ENCODE measurements around the gene TCF7L1.
"Not testable (repeated sequence)": the region's sequence is repeated elsewhere in the genome, so short reads cannot be mapped to it uniquely, and the experiment has no call there.

The TCF7L1 gene

GRCh38 chr2:85325466-85325811 is 192.2 kb downstream of the TCF7L1 start:
- no peak for DNase-seq (ENCODE audit: low spot score)

DNA sequence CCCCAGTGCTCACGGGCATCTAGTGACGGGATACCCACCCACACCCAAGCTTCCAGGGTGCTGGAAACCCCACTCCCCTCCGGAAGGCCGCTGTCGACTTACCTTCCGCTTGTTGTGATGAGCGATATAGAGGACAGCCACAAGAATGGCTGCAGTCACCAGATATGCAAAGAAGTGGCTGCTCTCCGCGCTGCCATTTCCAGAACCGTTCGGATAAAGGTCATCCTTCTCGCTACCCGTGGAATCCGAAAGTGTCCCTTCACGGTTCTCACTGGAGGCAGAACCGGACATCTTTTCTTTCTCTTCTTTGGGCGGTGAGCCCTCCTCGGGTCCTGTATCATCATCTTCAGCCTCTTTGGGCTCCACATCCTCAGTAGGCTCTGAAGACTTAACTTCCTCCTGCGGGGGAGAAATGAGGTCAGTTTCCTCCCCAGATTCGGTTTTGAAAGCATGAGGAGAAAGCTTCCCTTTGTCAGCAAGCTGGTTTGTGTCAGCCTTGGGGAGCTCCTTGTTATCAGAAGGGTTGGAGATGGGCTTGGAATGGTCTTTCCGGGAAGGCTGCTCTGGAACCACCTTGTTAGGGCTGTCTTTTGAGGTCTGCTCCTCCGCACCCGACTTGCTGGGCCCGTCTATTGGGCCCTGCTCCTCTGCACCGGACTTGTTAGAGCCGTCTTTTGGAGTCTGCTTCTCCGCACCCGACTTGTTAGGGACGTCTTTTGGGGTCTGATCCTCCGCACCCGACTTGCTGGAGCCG is 193.4 kb downstream of the TCF7L1 start:
- DNase-seq (ENCODE audit: low spot score) = peak; percentile 10

DNA sequence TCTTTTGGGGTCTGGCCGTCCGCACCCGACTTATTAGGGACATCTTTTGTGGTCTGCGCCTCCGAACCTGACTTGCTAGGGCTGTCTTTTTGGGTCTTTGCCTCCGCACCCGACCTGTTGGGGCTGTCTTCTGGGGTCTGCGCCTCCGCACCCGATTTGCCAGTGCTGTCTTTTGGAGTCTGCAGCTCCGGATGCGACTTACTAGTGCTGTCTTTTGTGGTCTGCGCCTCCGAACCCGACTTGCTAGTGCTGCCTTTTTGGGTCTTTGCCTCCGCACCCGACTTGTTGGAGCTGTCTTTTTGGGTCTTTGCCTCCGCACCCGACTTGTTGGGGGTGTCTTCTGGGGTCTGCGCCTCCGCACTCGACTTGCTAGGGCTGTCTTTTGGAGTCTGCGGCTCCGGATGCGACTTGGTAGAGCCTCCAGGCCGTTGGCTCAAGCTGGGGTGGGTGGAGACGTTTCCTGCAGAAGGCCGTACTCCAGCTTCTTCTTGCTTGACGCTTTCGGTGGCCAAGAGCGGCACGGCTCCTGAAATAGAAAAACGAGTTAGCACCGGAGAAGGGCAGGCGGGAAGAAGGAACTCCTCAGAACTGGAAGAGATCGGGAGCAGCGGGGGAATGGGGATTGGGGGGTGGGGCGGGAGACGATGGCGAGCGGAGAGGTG is 194.1 kb downstream of the TCF7L1 start:
- DNase-seq (ENCODE audit: low spot score) = peak; percentile 53

DNA sequence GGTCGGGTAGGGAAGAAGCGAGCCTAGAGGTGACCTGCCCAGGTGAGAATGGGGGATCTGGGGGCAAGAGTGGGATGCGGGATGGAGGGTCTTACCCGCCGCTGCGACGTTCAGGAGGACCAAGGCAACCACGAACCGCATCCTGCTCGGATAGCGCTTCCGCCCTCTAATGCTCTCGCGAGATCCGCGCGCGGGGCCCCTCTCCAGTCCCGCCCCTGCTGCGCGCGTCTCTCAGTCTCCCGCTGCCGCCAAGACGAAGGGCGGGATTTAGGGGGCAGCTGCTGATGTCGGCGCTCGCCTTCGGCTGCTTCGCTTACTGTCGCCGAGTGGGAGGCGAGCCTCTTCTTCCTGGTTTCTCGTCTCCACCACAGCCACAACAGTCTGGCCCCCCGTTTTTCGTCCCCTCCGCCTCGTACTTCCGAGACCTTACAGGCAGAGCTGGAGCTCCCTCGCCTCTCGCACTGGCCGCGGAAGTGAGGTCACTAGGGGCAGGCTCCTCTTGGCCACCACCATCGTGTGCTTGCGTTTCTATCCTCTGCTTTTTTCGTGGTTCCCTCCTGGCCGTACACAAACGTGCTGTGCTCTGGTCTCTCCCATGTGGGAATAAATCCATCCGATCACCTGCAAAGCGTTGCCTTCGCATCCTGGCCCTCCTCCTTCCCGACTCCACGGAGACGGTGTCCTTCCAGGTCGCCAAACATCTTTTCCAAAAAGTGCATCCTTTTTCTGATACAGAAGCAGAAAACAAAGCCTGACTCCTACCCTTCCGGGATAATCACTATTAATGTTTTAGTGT is 194.8 kb downstream of the TCF7L1 start, which contains the start of gene TGOLN2:
TSS of gene TGOLN2 (minus strand) at position 168 of the 796 bp plus-strand sequence. CDS start at position 141, 27 bp downstream.
- peak; percentile 98 for DNase-seq (ENCODE audit: low spot score)

DNA sequence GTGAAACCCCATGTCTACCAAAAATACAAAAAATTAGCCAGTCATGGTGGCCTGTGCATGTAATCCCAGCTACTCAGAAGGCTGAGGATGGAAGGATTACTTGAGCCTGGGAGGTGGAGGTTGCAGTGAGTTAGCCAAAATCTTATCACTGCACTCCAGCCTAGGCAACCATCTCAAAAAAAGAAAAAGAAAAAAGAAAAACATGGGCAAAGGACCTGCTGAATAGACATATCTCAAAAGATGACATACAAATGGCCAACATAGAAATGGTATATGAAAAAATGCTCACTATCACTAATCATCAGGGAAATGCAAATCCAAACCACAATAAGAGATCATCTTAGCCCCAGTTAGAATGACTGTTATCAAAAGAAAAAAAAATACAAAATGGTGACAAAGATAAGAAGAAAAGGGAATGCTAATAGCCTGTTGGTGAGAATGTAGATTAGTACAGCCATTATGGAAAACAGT is 196.0 kb downstream of the TCF7L1 start:
- no peak for DNase-seq (ENCODE audit: low spot score)

GRCh38 chr2:85329701-85330100 is 196.5 kb downstream of the TCF7L1 start:
- not testable (repeated sequence) for DNase-seq (ENCODE audit: low spot score)

DNA sequence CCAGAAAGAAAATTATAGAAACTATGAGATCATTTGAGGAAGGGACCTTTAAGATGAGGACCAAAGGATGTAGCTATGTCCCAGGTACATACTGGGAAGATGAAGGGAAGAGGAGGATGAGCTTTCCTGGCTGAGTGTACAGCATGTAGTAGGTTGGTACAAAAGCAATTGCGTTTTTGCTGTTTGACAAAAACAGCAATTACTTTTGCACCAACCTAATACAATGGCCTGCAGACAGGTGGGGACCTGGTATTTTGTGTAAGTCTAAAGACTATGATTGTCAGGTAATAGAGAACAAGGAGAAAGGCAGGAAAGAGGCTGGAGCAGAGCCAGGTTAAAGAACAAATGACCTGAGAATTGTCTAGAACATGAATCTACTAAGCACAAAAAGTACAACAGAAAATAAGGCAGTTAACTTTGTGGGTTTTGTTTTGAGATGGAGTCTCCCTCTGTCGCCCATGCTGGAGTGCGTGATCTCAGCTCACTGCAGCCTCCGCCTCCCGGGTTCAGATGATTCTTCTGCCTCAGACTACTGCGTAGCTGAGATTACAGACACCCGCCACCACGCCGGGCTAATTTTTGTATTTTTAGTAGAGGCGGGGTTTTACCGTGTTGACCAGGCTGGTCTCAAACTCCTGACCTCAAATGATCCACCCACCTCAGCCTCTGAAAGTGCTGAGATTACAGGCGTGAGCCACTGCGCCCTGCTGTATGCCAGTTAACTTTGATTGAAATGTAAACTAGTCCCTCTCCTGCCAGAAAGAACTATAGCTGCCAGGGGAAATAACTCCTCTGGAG is 197.8 kb downstream of the TCF7L1 start:
- no peak for DNase-seq (ENCODE audit: low spot score)

- DNase-seq (ENCODE audit: low spot score) = not testable (repeated sequence)
These were observed 200.7 kb downstream of the TCF7L1 start for GRCh38 chr2:85333877-85334276.

- DNase-seq (ENCODE audit: low spot score) = no peak
These were observed 201.7 kb downstream of the TCF7L1 start for GRCh38 chr2:85334928-85335327.

DNA sequence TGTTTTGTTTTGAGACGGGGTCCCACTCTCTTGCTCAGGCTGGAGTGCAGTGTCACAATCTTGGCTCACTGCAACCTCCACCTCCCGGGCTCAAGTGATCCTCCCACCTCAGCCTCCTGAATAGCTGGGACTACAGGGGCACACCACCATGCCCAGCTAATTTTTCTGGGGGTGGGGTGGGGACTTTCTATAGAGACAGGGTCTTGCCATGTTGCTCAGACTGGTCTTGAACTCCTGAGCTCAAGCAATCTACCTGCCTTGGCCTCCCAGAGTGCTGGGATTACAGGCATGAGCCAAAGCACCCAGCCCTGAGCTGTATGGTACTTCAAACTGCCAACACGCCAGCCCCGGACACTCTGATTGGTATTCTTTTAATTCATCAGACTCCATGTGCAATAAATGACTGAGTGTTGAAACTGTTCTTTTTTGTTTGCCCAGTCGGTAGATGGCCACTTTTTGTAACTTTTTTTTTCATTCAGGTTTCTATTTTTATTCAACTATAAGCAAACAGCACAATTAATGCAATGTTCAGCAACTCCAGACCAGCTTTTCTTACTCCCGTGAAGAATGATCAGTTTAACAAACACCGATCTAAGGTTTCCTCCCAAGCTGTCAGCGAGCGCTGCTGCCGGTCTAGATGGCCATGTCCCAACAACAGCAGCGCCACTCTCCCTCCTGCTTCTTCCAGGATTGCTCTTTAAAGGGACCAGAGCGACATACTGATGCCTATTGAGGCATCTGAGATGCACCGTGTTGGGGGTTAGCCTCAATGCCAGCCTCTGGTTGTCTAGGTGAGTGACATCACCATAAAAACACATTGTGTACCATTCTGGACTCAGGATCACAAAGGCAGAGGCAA is 207.1 kb downstream of the TCF7L1 start:
- DNase-seq (ENCODE audit: low spot score) = no peak

DNA sequence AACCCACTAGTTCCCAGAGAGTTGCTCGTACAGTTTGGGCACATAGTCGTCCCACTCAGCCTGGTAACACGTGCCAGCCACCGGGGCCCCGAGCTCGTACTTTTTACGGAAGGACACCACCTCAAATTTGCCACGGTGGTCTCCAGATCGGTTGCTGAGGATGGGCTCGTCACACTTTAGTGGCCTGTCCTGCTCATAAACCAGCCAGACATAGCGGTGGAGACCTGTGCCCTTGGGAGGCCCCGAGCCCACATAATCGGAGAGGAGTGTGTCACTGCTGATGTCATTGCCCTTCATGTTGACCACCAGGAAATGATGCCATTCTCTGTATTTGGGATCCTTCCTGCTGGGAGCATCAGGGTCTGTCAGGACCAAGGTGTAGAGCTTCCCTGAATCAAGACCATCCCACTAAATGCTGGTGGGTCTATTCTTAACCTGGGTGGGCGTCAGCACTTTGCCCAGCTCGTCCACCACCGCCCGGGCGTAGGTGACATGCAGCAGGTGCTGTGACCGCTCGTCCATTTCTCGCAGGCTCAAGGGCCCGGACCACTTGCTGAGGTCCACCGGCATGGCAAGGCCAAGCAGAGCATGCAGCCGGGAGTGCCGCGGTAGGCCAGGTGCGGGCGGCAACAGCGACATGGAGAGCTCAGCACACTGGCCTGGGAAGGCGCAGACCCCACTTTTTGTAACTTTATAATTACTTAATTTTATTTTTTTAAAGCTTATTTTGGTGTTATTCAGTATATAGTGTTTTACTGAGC is 208.3 kb downstream of the TCF7L1 start:
- DNase-seq (ENCODE audit: low spot score) = no peak

GRCh38 chr2:85342156-85342555 is 209.0 kb downstream of the TCF7L1 start:
- no peak for DNase-seq (ENCODE audit: low spot score)

DNA sequence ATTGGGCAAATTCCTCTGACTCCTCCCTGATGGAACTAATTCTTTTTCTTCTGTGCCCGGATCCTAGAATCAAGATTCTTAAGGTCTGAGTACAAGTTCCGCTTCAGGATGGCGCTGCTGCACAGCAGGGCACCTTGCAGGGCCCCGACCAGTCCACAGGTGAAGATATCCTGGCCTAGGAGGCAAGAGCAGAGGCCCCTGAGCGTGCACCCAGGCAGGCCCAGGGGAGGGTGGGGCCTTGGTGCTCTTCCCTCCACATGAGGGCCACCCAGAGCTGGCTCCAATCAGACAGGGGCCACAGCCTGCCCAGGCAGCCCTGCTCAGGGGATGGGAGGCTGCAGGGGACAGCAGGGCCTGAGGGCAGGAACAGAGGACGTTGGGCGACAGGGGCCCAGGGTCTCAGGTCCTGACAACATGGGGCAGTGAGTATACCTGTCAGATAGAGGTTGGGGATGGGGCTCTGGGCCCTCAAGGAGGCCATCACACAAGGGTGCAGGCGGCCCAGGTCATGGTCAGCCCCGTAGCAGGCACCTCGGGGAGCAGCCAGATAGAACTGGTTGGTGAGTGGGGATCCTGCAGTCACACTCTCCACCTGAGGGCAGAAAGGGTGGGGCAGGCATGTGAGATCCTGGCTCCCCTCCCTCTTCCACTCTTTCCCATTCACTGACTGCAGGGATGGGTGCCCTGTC is 210.2 kb downstream of the TCF7L1 start:
- not testable (repeated sequence) for DNase-seq (ENCODE audit: low spot score)

DNA sequence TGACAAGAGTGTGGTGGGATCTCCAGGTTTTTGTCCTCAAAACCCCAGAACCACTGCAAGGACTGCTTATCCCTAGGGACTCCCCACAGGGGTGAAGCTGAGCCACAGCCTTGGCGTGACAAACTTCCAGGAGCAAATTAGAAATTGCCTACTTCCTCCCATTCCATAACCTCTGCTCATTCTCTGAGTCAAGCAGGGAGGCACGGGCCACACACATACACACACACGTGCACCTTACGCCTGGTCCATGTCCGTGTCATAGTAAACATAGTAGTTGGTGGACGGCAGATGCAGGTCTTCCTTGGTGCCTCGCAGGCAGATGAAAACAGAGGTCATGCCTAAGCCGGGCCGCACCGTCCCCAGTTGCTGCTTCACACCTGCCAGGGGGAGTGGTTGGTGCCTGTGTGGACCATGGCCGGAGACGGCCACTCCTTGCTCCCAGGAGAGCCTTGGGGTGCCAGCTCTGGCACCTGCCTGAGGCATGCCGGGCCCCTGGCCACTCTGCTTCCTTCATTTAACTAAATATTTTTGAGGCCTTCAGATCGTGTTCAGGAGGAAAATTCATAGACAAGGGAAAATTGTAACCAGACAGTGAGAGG is 211.3 kb downstream of the TCF7L1 start:
- DNase-seq (ENCODE audit: low spot score) = no peak

DNA sequence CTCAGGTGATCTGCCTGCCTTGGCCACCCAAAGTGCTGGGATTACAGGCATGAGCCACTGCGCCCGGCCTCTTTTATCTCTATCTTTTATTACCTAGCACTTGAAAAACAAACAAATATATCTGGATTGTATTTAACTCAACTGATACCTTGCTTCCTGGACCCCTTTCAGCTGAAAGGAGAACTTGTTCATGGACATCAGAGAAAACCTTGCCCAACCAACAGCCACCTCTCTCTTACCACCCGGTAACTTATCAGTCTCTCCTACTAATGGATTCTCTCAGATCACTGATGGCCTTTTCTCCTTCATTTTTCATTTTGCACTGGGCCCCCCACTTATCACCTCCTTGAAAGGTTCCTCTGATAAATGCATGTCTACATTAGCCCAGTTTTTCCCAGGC is 214.4 kb downstream of the TCF7L1 start:
- no peak for DNase-seq (ENCODE audit: low spot score)

- DNase-seq (ENCODE audit: low spot score) = peak; percentile 36
These were observed 220.7 kb downstream of the TCF7L1 start for GRCh38 chr2:85353876-85354285.

DNA sequence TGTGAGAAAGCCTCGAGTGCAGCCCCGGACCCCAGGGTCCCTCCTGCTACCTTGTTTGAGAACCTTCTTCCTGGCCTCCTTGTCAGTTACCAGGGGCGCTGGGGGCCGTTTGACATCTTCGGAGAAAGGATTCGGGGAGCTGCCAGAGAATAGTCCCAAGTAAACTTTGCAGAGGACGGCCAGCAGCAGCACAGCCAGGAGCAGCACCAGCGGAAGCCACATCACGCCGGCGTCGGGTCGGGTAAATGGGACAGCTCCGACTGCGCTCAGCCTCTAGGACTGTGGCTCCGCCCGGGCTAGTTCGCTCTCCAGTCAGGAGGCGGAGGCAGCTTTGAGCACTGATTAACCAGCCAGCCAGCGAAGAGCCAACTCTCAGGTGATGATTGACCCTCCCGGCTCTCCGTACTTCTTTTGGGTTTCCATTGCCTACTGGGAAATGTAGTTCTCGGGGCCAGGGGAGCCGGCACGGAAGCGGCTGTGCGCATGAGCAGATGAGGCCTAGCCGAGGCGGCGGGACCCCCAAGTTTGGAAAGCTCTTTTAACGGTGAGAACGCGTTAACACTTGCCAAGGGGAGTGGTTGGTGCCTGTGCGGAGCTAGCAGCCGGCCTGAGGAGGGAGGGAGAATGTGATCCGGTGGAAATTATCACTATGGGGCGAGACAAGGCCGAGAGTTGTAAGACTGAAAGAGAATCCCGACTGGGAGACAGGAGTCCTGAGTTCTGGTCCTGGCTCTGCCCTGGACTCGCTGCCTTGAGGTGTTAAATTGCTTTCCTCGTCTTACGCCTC is 221.3 kb downstream of the TCF7L1 start, which contains the start of the genes ELMOD3 and RETSAT:
TSS of gene ELMOD3 (plus strand) at position 484 of the 787 bp plus-strand sequence. CDS start 2,430 bp downstream, outside the sequence.
TSS of gene RETSAT (minus strand) at position 243 of the 787 bp plus-strand sequence. CDS start at position 222, 21 bp downstream.
- peak; percentile 99 for DNase-seq (ENCODE audit: low spot score)

- no peak for DNase-seq (ENCODE audit: low spot score)
These were observed 221.8 kb downstream of the TCF7L1 start for GRCh38 chr2:85355073-85355410.

Data from AG08395 (cell line).